Right hindlimb (tissue), 1 donor: ENCODE measurements around the gene FAM200A.
"Not testable (repeated sequence)": the region's sequence is repeated elsewhere in the genome, so short reads cannot be mapped to it uniquely, and the experiment has no call there.

ENCODE experiments used
- DNase-seq: peaks from one replicate; pipeline ENCODE4 v3.0.0-alpha.2; 2018

Gene FAM200A

DNA sequence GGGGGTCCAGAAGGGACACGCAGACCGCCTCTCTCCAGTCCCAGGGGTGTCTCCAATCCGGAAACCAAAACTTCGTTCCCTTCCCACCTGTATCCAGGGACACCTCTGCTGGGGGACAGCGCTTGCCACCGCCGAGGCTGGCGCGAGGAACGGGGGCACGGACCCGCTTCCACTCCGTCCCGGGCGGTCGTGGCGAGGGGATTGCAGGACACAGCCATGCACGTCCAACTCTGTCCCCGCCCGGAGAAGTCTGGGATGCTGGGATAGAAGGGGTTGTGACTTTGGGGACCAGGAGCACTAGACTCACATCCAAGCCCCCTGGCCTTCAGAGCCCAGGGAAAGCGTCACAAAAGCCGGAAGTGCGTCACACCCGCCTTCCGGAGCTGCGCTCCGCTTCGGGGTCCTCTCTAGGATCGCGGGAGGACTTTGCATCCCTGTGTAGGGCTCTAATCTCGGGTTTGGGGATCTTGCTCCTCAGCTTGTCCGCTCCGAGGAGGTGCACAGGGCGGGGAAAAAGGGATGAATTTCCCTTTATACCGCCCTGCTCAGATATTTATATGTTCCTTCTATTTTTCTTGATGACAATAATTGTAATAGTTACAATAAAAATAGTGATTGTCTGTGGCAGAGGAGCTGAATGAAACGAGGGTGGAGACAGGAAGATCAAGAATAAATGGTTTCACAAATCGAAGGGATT, at the start of gene FAM200A:
FAM200A (minus strand) TSS at position 348 of the 697 bp plus-strand sequence. CDS start 3,707 bp downstream, outside the sequence.
- peak; percentile 94 for DNase-seq

DNA sequence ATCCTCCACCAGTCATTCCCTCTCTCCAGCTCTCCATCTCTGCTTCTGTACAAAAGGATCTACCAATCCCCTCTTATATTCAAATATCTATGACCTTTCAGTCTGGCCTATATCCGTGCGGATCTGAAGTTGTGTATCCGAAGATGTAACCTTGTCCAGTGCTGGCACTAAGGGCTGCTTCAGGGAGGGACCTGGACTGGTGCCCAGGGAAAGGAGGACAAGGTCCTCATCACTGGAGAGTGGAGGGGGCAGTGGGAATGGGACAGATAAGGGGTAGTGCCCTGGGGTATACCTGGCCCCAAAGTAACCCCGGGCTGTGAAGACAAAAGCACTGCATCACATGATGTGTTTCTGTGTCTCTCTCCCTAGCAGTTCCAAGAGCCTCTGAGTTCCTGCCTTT, 47.9 kb upstream of the FAM200A start:
- DNase-seq = no peak

DNA sequence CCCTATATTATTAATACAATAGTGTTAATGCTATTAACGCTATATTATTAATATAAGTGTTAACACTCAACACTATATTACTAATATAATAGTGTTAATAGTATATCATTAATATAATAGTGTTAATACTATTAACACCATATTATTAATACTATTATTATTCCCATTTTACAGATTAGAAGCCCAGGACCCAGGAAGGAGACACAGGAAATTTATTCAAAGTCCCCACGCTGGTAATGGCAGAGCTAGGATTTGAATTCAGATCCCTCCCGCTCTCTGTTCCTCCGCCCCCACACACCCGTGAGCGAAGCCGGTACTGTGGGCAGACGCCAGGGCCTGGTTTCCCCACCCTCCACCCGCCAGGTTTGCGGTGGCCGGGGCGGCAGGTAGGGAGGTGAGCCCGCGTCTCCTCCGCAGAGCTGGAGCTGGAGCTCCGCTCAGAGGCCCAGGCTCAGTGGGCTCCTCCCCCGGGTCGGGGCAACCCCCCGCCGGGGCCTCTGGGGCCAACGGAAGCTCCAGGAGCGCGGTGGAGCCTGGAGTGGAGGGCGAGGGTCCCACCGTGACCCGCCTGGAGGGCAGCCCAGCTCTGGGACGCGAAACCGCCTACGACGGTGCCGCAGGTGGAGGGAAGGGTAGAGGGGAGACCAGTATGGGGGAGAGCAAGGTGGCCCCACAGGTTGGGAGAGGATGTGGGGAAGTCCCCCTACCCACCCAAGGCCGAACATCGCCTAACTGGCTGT, 46.0 kb upstream of the FAM200A start, which contains the start of gene TMEM225B:
TMEM225B (plus strand) TSS at position 506 of the 740 bp plus-strand sequence. CDS start 6,122 bp downstream, outside the sequence.
- no peak for DNase-seq

DNA sequence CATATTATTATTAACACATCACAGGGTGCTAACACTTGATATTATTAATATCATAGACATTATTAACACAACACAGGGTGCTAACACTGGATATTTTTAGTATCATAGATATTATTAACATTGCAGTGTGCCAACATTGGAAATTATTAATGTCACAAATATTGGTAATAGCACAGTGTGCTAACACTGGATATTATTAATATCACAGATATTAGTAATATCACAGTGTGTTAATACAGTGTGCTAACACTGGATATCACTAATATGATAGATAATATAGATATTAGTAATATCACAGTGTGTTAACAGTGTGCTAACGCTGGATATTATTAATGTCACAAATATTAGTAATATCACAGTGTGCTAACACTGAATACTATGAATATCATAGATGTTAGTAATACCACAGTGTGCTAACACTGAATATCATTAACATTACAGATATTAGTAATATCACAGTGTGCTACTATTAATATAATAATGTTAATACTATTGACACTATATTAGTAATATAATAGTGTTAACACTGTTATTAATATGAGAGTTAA, 44.6 kb upstream of the FAM200A start:
- DNase-seq = no peak

DNA sequence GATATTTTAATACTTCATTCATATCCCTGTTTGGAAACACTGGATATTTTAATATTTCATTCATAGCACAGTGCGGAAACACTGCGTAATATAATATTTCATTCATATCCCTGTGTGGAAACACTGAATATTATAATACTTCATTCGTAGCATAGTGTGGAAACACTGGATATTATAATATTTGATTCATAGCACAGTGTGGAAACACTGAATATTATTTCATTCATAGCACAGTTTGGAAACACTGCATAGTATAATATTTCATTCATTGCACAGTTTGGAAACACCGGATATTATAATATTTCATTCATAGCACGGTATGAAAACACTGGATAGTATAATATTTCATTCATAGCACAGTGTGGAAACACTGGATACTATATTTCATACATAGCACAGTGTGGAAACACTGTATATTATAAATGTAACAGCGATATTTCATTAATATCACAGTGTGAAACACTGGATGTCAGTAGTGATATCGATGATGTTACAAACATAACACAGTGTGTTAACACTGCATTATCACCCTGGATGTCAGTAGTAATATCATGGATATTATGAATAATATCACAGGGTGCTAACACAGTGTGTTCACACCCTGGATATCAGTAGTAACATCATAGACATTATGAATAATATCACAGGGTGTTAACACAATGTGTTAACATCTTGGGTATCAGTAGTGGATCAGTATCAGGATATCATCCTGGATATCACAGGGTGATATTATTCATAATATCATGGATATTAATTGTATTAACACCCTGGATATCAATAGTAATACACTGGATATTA, 43.2 kb upstream of the FAM200A start:
- no peak for DNase-seq

DNA sequence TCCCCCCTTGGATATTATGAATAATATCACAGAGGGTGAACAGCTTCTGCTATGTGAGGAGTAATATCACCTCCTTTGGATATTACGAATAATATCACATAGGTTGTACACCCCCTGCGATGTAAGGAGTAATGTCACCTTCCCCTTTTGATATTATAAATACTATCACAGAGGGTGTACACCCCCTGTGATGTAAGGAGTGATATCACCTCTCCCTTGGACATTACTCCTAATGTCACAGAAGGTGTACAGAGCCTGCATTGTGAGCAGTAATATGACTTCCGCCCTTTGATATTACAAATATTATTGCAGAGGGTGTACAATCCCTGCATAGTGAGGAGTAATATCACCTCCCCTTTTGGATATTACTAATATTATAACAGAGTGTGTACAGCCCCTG, 37.0 kb upstream of the FAM200A start:
- DNase-seq = no peak

DNA sequence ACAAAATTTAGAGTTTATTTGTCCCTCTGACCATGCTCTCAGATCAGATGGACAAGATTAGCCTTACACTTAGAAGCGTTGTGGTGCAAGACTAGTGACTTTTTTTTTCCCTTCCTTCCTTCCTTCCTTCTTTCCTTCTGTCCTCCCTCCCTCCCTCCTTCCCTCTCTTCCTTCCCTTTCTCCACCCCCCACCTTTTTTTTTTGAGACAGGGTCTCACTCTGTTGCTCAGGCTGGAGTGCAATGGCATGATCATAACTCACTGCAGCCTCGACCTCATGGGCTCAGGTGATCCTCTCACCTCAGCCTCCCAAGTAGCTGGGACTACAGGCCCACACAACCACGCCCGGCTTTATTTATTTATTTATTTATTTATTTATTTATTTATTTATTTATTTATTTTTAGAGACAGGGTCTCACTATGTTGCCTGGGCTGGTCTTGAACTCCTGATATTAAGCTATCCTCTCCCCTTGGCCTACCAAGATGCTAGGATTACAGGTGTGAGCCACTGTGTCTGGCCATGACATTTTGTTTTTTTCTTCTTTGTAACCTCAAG, 28.9 kb upstream of the FAM200A start:
- not testable (repeated sequence) for DNase-seq

DNA sequence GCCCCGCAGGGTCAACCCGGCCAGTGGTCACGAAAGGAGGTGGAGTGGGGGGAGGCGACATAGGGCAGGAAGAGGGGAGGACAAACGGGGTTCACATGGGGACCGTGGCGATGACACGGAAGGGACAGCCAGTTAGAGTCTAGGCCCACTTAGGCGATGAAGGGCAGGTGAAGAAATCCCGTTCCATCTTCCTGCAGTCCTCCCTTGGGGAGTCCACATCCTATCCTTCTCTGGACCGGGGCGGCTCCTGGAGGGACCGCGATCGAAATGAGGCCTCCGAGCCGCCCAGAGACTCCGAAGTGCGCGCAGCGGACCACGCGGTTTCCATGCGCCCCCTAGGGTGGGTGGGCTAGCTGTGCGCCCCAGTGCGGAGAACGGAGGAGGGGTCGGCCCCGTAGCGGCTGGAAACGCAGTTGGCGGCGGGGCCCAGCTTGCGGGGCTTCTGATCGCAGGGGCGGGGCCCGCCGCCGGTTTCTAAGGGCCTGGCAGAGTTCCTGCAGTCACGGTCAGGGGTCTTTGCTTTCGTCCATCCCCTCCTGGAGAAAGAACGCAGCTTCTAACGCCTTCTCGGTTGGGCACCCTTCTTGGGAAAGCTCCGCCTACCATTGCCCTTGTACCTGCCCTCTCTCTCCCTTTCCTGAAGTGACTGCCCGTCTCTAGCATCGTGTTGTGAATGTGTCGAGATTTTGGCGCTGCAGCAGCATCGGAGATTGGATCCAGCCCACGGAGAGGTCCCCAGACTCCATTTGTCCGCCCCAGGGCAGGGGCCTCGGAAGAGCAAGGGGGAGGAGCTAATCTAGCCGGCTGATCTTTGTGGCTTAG, 28.3 kb upstream of the FAM200A start:
- DNase-seq = peak; percentile 70

DNA sequence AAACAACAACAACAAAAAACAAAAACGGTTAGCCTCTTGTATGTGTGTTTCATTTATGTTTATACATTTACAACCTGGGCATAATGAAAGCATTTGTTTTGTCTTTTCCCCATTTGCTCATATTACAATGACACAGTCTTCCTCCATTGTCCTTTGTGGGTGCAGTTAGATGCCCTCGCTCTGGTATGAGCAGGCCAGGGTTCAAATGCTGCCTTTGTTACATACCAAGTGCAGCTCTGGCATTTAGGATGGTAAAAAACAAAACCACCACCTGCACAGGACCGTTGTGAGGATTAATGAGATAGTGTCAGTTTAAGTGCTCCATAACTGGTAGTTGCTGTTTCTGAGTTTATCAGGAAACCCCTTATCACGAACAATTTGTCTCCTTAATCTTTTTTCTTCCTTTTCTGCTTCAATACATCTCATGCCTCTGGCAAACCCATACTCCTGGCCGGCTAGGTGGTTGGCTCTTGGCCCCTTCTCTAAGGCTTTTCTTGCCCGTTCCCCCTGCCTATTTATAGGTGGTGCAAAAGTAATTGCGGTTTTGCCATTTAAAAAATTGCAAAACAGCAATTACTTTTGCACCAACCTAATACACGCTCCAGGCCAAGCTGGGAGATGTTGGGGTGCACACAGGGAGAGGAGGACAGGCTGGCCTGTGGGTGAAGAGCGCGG, 27.5 kb upstream of the FAM200A start:
- DNase-seq = no peak

DNA sequence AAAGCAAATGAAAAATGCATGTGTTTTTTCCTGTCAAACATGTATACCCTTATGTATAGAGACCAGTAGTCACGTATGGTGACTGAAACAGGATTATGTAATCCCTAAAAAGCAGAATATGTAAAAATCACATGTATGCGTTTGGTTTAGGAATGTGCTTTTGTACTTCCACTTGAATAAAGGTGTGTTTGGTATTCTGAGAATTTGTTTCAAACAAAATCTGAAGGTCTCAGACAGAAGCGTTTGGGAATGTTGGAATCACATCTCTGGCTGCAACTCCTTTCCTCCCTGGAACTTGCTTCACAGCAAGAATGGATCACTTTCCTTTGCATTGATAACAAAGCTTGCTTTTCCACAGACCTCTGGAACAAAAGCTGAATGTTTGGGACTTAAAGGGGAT, 24.3 kb upstream of the FAM200A start:
- DNase-seq = no peak

DNA sequence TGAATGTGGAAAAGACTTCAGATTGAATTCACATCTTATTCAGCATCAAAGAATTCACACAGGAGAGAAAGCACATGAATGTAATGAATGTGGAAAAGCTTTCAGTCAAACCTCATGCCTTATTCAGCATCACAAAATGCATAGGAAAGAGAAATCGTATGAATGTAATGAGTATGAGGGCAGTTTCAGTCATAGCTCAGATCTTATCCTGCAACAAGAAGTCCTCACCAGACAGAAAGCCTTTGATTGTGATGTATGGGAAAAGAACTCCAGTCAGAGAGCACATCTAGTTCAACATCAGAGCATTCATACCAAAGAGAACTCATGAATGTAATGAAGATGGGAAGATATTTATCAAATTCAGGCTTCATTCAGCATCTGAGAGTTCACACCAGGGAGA, 21.3 kb upstream of the FAM200A start:
- DNase-seq = no peak

DNA sequence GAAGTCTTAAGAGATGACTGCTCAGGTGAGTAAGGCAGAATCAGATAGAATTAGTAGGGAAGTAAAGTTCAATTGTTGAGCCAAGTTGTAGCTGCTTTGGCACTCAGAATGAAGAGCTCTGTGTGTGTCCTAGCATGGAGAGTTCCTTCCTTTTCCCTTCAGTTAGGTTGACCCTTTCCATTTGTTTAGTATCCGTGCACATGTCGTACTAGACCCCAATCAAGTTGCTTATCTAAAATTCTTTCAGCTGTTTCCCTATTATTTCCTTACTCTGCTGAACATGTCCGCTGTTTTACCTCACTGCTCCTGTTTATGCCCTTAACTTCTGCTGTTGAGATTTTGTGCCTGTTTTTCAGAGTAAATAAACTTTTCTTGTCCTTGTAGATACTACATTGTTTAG, 19.9 kb upstream of the FAM200A start:
- no peak for DNase-seq

DNA sequence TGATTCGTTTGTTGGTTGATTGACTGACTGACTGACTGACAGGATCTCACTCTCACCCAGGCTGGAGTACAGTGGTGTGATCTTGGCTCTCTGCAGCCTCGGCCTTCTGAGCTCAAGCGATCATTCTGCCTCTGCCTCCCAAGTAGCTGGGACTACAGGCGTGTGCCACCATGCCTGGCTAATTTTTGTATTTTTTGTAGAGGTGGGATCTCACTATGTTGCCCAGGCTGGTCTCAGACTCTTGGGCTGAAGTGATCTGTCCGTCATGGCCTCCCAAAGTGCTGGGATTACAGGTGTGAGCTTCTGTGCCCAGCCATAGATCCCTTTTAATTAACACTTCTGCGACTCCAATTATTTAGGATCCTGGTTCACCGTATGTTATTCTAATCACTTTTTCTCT, 16.9 kb upstream of the FAM200A start:
- not testable (repeated sequence) for DNase-seq

DNA sequence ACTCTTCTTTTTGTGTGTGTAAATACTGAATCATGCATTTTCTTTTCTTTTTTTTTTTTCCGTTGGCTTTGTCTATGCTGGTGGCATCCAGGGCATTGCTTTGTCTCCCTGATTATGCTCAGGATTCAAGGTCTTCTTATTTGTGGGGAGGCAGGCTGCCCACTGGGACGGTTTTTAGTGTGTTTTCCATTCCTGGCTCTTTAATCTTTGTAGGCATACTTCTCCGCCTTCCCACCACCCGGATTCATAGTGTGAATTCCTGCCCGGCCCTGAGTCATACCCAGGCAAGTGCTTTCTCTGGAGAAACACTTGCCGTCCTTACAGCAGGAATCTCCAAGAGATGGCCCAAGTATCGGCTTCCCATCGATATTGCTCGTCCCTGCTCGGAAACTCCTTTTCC, 11.7 kb upstream of the FAM200A start:
- DNase-seq = no peak

DNA sequence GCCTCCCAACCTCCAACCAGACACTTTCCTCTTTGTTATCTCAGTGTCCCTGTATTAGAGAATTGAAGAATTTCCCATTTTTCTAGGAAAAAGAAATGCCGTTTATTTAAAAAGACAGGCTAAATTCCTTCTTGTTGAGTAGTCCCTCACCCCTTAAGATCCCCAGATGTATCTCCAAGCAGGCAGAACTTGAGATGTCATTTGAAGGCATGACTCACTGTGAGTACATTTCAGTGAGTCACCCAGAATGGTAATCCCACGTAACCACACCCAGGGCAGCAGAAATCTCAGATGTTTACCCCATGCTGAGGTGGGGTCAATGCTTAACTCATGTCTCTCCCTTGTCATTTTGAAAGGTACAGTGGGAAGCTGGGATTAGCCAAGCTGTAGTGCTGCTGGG, 10.9 kb upstream of the FAM200A start:
- no peak for DNase-seq

DNA sequence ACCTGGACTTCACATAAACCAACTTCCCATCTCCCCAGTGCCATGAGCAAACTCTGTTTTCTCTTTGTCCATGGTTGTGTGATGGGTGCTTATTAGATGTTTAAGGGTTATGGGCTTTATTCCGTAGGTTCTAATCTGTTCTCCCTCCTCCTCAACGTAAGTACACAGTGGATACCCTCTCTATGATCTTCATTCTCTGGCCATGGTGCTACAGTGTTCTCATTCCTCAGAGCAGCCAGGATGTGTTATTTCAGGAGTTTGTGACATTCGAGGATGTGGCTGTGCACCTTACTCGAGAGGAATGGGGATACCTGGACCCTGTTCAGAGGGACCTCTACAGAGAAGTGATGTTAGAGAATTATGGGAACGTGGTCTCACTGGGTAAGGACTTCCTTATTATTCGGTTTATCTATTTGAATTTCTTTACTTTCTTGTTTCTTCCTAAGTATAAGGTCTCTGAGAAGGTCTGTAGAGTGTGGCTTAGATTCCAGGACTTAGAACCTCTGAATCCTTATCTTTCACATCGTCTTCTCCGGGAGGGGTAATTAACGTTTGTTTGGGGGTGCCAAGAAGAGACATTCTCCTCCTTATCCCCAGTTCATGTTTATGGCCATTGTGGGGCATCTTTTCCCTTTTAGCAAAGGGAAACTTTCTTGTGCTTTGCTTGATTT, 10.3 kb upstream of the FAM200A start:
- DNase-seq = no peak

DNA sequence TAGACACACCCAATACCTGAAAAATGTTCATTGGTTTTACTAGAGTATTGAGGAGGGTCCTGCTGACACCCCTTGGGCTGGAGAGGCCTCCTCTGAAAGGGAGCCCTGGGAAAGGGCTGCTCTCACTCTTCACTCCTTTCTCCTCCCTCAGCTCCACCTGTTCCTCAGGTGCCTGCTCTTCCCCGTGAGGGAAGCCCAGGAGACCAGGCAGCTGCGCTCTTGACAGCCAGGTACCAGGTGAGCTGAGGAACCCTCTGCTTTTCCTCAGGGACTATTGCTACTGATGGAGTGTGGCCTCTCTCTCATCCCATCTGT, 9.8 kb upstream of the FAM200A start:
- no peak for DNase-seq

DNA sequence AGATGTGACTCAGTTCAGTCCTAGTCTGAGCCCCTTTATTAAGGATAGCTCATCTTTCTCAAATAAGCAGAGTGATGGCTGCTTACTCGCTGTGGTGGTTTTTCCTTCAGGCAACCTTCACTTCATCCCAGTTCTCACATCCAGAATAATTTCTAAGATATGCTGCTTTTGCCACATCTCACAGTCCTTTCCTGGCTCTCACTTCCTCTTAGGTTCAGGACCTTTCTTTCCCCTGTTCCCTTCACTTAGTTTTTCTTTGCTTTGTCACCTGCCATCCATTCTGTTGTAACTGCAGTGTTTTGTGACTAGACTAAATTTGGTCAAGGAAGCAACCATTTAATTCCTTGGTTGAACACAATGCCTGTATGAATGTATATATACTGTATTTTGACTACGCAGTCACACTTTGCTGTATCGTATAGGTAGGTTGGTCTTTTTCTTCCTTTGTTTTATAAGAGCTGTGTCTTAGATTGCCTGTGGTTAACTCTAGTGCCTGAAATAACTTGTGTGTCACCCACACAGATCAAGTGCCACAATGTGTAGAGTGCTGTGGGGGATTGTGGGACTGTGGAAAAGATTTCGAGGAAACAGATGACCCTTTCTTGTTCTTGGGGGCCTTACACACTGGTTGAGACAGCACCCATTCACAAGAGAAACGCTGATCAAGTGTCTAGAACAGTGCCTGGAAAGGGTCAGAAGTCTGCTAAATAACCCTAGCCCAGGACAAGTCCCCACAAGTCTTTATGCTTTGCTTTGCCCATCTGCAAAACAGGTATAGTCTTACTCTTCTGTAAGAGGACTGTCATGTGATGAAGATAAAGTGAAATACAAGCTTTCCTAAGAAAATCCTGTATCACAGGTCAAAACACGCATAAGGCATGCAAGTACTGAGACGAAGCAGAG, 9.2 kb upstream of the FAM200A start:
- DNase-seq = no peak

DNA sequence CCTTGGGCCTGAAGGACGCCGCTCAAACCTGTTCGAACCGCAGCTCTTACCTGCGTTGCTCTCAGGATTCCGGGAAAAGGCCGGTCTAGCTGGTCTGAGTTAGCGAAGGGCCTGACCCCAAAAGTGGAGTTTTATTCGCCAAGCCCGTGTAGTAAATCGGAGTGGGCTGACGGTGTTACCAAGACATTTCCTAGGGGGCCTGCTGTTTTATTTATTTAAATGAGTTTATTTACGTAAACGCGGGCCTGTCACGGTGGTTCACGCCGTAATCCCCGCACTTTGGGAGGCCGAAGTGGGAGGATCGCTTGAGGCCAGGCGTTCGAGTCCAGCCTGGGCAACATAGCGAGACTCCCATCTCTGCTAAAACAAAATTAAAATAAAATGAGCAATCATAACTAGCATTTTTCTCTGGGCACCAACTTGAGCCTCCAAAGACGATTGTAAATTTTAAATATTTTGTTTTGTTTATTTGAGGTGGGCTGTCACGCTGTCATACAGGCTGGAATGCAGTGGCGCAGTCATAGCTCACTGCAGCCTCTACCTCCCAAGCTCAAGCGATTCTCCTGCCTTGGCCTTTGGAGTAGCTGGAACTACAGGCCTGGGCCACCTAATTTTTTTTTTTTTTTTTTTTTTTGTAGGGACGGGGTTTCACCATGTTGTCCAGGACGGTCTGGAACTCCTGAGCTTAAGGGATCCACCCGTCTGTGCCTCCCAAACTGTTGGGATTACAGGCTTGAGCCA, 7.4 kb upstream of the FAM200A start:
- no peak for DNase-seq
